Aorta (tissue), 5 donors: ENCODE data around the gene ABCB4. TPM values are rescaled to one million over a fixed set of nuclear protein-coding genes. Genes with fewer than 3 reads are reported as not detected.

ENCODE experiments used
- ATAC-seq: fragments of 200-7000 bp; cut with Tn5 transposase; one replicate; pipeline ENCODE4 v1.9.1; 2022; ENCODE audit warnings: moderate library complexity; ENCODE audit not compliant: low FRiP score
- DNase-seq, 2 donors: peaks; one replicate each; pipeline ENCODE4 v3.0.0-alpha.2; 2020
- H3K27ac ChIP-seq, 2 donors: one replicate each; pipeline ENCODE4 v1.5.1; 2013; ENCODE audit warnings: low read length in 2 of 2, mild to moderate bottlenecking in 2 of 2, moderate library complexity in 2 of 2, control low read depth in 1 of 2, inconsistent platforms in 1 of 2, low read depth in 1 of 2
- H3K27me3 ChIP-seq, 2 donors: one replicate each; pipeline ENCODE4 v1.6.1; 2013; ENCODE audit warnings: control low read depth in 1 of 2, low read length in 1 of 2, mild to moderate bottlenecking in 1 of 2, moderate library complexity in 1 of 2; ENCODE audit not compliant: insufficient read depth in 2 of 2, control insufficient read depth in 1 of 2
- H3K36me3 ChIP-seq, 2 donors: one replicate each; pipeline ENCODE4 v1.6.1; 2013; ENCODE audit warnings: control low read depth in 1 of 2, low read length in 1 of 2, mild to moderate bottlenecking in 1 of 2; ENCODE audit not compliant: insufficient read depth in 2 of 2, control insufficient read depth in 1 of 2
- H3K4me1 ChIP-seq, 2 donors: one replicate each; pipeline ENCODE4 v1.6.1; 2013; ENCODE audit warnings: low read length in 2 of 2, control low read depth in 1 of 2, mild to moderate bottlenecking in 1 of 2, moderate library complexity in 1 of 2; ENCODE audit not compliant: insufficient read depth in 2 of 2, control insufficient read depth in 1 of 2
- H3K4me3 ChIP-seq, 2 donors: one replicate each; pipeline ENCODE4 v1.5.1; 2013; ENCODE audit warnings: low read length in 2 of 2, control low read depth in 1 of 2, mild to moderate bottlenecking in 1 of 2
- H3K9me3 ChIP-seq: one replicate; pipeline ENCODE4 v1.6.1; 2013; ENCODE audit warnings: mild to moderate bottlenecking, low read length; ENCODE audit not compliant: control insufficient read depth
- WGBS, 2 donors: extraction: QIAGEN DNeasy Blood & Tissue Kit; methylation state at CpG; one replicate each; pipeline ENCODE4 v1.1.7; 2013; 5-methylcytosine and 5-hydroxymethylcytosine counted together
- intact Hi-C, 2 donors: fragments of 100-400 bp; cut with DNase I; formaldehyde crosslinking; loops; one replicate each; pipeline versions ENCODE4 v1.14.2 to v1.15.0; 2022
- polyA plus RNA-seq, 2 donors: library from polyadenylated mRNA; stranded (reverse); fragments of 200-250 nt; gene quantifications; one replicate each; pipeline ENCODE4 v1.2.3, GENCODE V29; 2013
- total RNA-seq, 2 donors: library from RNA; stranded (reverse); fragmentation: NEBNext Ultra II Directional; extraction: Animal tissue kit (Norgen Biotek cat#: 25700); gene quantifications; one replicate each; pipeline ENCODE4 v1.2.1, GENCODE V29; 2021
- donor health status: healthy with polysubstance abuse.
- donor health status: Bipolar disorder and iron deficiency.
- donor health status: DM: no; HTN: no; CAD: no.
- donor health status: DM: no; HTN: no; CAD: no.
- donor health status: DM: yes; HTN: yes; CAD: no.

ABCB4 gene
- total and polyA plus RNA-seq, 4 donors: 0.43 to 7.4 (median 1.9) TPM

- H3K9me3 ChIP-seq: no peaks in the 10 kb centered on the region
- H3K4me3 ChIP-seq: no peak overlapping the region
- no peak overlapping the region for H3K27ac ChIP-seq
- no peaks in the 10 kb centered on the region for H3K27me3 ChIP-seq
- H3K36me3 ChIP-seq: peaks cover 0 to 2% of the 10 kb centered on the region in 2 donors
- H3K4me1 ChIP-seq: no peaks in the 10 kb centered on the region
- intact Hi-C loops: no loop called here
- DNase-seq (no peak), ATAC-seq (no peak)
Observed at GRCh38 chr7:87404674-87405073, 70.8 kb downstream of the ABCB4 start.

- 95 to 99% methylated on average over 2 of the region's 2 CpGs for WGBS, 2 donors
- intact Hi-C loops: no loop called here
- Histone ChIP-seq H3K4me3 (no peak overlapping the region), H3K9me3 (no peaks in the 10 kb centered on the region), H3K4me1 (no peaks in the 10 kb centered on the region), H3K27ac (no peak overlapping the region), H3K36me3 (peaks cover 0 to 2% of the 10 kb centered on the region in 2 donors), H3K27me3 (no peaks in the 10 kb centered on the region)
- ATAC-seq (no peak), DNase-seq (no peak)
Observed at GRCh38 chr7:87398446-87398845, 77.0 kb downstream of the ABCB4 start.

- Histone ChIP-seq H3K9me3 (no peaks in the 10 kb centered on the region), H3K4me1 (no peaks in the 10 kb centered on the region), H3K4me3 (no peak overlapping the region), H3K27ac (no peak overlapping the region), H3K27me3 (no peaks in the 10 kb centered on the region), H3K36me3 (peaks cover 0 to 2% of the 10 kb centered on the region in 2 donors)
- DNase-seq (no peak), ATAC-seq (no peak)
- intact Hi-C loops: no loop called here
- 90 to 96% methylated on average over 1 of the region's 1 CpG for WGBS, 2 donors
Observed at GRCh38 chr7:87395442-87396020, 79.9 kb downstream of the ABCB4 start.

- peaks cover 2 to 6% of the 10 kb centered on the region in 2 donors for H3K36me3 ChIP-seq
- ATAC-seq (no peak), DNase-seq (no peak)
- H3K9me3 ChIP-seq: no peaks in the 10 kb centered on the region
- H3K27me3 ChIP-seq: no peaks in the 10 kb centered on the region
- intact Hi-C loops: no loop called here
- WGBS, 2 donors: 91 to 95% methylated on average over 8 of the region's 8 CpGs
- H3K27ac ChIP-seq: no peak overlapping the region
- H3K4me1 ChIP-seq: no peaks in the 10 kb centered on the region
- no peak overlapping the region for H3K4me3 ChIP-seq
Observed at GRCh38 chr7:87391020-87391701, 84.3 kb downstream of the ABCB4 start.

- 83 to 88% methylated on average over 5 of the region's 5 CpGs for WGBS, 2 donors
- no peaks in the 10 kb centered on the region for H3K4me1 ChIP-seq
- H3K27me3 ChIP-seq: no peaks in the 10 kb centered on the region
- intact Hi-C loops: no loop called here
- ATAC-seq (no peak), DNase-seq (no peak)
- no peak overlapping the region for H3K4me3 ChIP-seq
- H3K36me3 ChIP-seq: no peaks in the 10 kb centered on the region
- no peak overlapping the region for H3K27ac ChIP-seq
- no peaks in the 10 kb centered on the region for H3K9me3 ChIP-seq
Observed at GRCh38 chr7:87380905-87381304, 94.6 kb downstream of the ABCB4 start.

- ATAC-seq: no peak
- Histone ChIP-seq H3K27me3 (no peaks in the 10 kb centered on the region), H3K4me3 (no peak overlapping the region), H3K36me3 (no peaks in the 10 kb centered on the region), H3K4me1 (no peaks in the 10 kb centered on the region), H3K27ac (no peak overlapping the region), H3K9me3 (no peaks in the 10 kb centered on the region)
- 76 to 77% methylated on average over 5 of the region's 5 CpGs for WGBS, 2 donors
- intact Hi-C loops: no loop called here
- no peak for DNase-seq
Observed at GRCh38 chr7:87375662-87376435, 99.6 kb downstream of the ABCB4 start.

- H3K9me3 ChIP-seq: no peaks in the 10 kb centered on the region
- H3K27ac ChIP-seq: no peak overlapping the region
- H3K4me3 ChIP-seq: no peak overlapping the region
- H3K27me3 ChIP-seq: no peaks in the 10 kb centered on the region
- ATAC-seq (no peak), DNase-seq (no peak)
- intact Hi-C loops: no loop called here
- no peaks in the 10 kb centered on the region for H3K4me1 ChIP-seq
- peaks cover 0 to 4% of the 10 kb centered on the region in 2 donors for H3K36me3 ChIP-seq
- 97 to 99% methylated on average over 1 of the region's 1 CpG for WGBS, 2 donors
Observed at GRCh38 chr7:87370660-87371180, 104.8 kb downstream of the ABCB4 start.

GRCh38 chr7:87369216-87369615 lies 106.3 kb downstream of the ABCB4 start:
- peaks cover 0 to 4% of the 10 kb centered on the region in 2 donors for H3K36me3 ChIP-seq
- 96 to 97% methylated on average over 4 of the region's 4 CpGs for WGBS, 2 donors
- H3K9me3 ChIP-seq: no peaks in the 10 kb centered on the region
- no peaks in the 10 kb centered on the region for H3K27me3 ChIP-seq
- H3K4me3 ChIP-seq: no peak overlapping the region
- ATAC-seq (no peak), DNase-seq (no peak)
- H3K4me1 ChIP-seq: no peaks in the 10 kb centered on the region
- H3K27ac ChIP-seq: no peak overlapping the region
- intact Hi-C loops: no loop called here
